Activated T-cell treated with anti-CD3 and anti-CD28 coated beads, Interleukin-2, amount 50 U/mL, for 4 hours (primary cell): Measurements from ENCODE around the gene SUMF2. TPM values are rescaled to one million over a fixed set of nuclear protein-coding genes. Genes with fewer than 3 reads are reported as not detected.
"Not testable (repeated sequence)": the region's sequence is repeated elsewhere in the genome, so short reads cannot be mapped to it uniquely, and the experiment has no call there.

Source experiments
- ATAC-seq, 2 donors: fragments of 200-7000 bp; cut with Tn5 transposase; one replicate each; pipeline ENCODE4 v1.10.0; 2021
- DNase-seq: peaks from one replicate; pipeline ENCODE4 v3.0.0-alpha.2; 2020
- H3K27me3 Mint-ChIP-seq: one replicate; pipeline ENCODE4 v1.8.0; 2021; ENCODE audit warnings: low read depth, mixed read lengths
- H3K36me3 Mint-ChIP-seq: one replicate; pipeline ENCODE4 v1.8.0; 2022; ENCODE audit warnings: mixed read lengths; ENCODE audit not compliant: insufficient read depth
- H3K4me1 Mint-ChIP-seq: one replicate; pipeline ENCODE4 v1.8.0; 2021; ENCODE audit warnings: low read depth, mixed read lengths
- H3K4me3 Mint-ChIP-seq: one replicate; pipeline ENCODE4 v1.8.0; 2021; ENCODE audit warnings: mild to moderate bottlenecking, moderate library complexity, mixed read lengths
- H3K9me3 Mint-ChIP-seq: one replicate; pipeline ENCODE4 v1.8.0; 2021; ENCODE audit warnings: mixed read lengths
- total RNA-seq, 3 donors: library from RNA; stranded (reverse); gene quantifications; one replicate each; pipeline ENCODE4 v1.2.1, GENCODE V29; 2021

SUMF2 gene
- total RNA-seq, 3 donors from 2014 or later: 97.5 to 110 (median 99.4) TPM

DNA sequence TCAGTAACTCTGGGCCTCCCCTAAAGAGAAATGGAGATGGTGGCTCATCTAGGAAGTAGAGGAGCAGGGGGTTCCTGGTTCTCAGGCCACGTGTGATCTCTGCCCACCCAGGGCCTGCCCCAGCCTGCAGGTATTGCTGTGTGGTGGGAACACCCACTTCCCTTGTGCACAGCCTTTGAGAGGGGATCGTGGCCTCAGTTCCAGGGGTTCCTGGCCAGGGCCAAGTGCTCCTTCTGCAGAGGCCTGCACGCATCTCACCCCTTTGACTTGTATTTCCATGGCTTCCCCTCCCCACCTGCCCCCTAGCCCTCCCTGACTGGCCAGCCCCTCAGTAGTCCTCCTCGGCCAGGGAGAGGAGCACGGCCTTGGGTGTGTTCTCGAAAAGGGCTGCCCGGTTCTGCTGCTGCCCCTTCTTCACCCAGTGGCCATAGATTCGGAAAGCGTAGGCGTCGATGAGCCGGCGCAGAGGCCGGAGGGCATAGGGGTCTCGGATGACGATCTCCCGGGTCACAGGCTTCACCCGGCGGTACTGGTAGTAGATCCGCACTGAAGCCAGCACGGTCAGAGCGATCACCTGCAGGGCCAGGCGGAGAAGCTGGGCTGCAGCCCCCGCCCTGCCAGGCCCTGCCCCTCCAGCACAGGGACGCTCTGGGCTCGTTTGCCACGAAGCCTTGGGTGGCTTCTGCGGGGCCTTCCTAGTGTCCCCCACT, 16.8 kb downstream of the SUMF2 start:
- DNase-seq, H3K9me3 Mint-ChIP-seq, H3K4me3 Mint-ChIP-seq, ATAC-seq, H3K27me3 Mint-ChIP-seq, H3K36me3 Mint-ChIP-seq, H3K4me1 Mint-ChIP-seq: not testable (repeated sequence)

DNA sequence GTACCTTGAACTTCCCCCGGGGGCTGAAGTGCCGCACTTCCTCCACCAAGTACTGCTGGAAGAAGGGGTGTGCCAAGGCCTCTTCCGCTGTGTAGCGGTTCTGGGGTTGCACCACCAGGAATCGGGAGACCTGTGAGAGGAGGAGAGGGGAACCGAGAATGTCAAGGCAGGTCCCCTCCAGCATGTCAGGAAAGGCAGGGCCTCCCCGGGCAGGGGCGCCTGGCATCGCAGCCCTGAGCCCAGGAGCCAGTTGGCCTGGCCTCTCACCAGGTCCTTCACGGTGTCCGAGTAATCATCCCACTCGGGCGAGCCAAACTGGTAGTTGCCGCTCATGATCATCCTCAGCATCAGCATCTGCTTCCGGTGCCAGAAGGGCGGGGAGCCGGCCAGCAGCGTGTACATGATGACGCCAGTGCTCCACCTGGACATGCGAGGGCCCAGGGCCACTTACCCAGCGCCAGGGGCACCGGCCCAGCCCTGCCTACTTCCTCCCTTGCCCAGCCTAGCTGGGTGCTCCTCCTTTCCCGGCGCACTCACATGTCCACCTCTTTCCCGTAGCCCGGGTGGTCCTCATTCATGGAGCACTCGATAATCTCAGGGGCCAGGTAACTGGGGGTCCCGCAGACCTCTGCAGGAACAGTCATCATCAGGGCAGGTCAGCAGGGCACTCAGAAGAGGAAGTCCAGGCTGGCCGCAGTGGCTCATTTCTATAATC, 17.7 kb downstream of the SUMF2 start:
- H3K9me3 Mint-ChIP-seq: no peaks in the 10 kb centered on the region

DNA sequence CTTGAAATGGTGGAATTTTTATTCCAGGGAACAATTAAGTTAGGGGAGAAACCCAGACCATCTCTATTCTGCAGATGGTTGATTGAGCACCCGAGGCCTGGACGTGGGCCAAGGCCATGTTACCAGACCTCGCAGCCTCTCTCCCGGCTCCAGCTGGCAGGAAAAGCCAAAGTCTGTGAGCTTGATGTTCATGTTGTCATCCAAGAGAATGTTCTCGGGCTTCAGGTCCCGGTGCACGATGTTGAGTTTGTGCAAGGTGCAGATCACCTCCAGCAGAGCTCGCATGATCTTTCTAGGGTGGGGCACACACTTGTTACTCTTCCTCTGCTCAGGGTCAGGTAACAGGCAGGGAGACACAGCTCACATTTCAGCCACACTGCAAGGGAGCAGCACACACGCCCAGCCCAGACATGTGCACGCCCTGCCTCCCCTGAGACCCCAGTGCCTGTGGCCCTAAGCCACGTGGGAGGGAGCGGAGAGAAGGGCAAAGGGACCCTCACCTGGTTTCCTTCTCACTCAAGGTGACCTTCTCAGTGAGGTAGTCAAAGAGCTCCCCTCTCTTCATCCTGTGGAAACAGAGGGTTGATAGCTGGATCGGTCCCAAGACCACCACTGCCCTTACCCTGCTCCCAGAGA, 19.2 kb downstream of the SUMF2 start:
- no peak for ATAC-seq
- Mint-ChIP-seq H3K36me3 (peaks cover 9% of the 10 kb centered on the region), H3K4me3 (no peak overlapping the region), H3K9me3 (no peaks in the 10 kb centered on the region), H3K27me3 (no peaks in the 10 kb centered on the region), H3K4me1 (no peaks in the 10 kb centered on the region)
- no peak for DNase-seq

More for the DNA sequence above, 17.7 kb downstream of the SUMF2 start:
- Mint-ChIP-seq H3K4me3 (no peak overlapping the region), H3K4me1 (no peaks in the 10 kb centered on the region), H3K27me3 (no peaks in the 10 kb centered on the region), H3K36me3 (peaks cover 9% of the 10 kb centered on the region)
- no peak for ATAC-seq
- DNase-seq: no peak

DNA sequence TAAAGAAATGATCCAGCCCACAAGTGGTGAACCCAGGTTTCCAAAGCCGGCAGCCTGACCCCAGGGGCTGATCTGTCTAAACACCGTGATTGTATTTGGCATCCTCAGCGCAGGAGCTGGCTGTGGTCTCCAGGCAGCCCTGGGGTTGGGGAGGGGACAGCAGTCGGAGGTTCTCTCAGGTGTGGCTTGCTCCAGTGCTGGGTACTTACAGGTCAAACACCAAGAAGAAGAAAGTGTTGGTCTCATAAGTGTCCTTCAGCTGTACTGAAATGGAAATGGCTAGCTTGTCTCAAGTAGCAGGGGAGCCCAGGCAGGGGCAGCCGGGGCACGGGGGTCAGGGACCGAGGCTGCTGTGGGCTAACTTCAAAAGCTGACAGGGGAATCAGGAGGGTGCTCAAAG, 22.7 kb downstream of the SUMF2 start:
- Mint-ChIP-seq H3K36me3 (peaks cover 7% of the 10 kb centered on the region), H3K4me1 (no peaks in the 10 kb centered on the region), H3K9me3 (no peaks in the 10 kb centered on the region), H3K27me3 (no peaks in the 10 kb centered on the region), H3K4me3 (no peak overlapping the region)
- no peak for DNase-seq
- ATAC-seq: no peak

DNA sequence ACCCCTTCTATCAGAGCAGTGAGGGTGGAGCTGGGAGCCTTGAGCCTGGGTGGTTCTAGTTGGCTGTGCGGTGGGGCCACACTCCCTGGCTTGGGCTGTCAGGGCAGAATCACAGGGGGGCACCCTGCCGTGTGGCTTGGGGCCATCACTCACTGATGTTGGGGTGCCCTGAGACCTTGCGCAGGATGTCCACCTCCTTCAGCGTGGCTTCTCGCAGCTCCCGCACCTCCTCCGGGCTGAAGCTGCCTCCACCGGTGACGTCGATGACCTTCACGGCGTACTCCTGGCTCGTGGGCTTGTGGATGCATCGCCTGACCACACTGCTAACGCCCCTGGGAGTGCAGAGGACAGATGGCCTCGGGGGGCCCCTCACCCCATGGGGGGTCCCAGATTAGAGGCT, 23.4 kb downstream of the SUMF2 start:
- Mint-ChIP-seq H3K4me1 (no peaks in the 10 kb centered on the region), H3K4me3 (no peak overlapping the region)

DNA sequence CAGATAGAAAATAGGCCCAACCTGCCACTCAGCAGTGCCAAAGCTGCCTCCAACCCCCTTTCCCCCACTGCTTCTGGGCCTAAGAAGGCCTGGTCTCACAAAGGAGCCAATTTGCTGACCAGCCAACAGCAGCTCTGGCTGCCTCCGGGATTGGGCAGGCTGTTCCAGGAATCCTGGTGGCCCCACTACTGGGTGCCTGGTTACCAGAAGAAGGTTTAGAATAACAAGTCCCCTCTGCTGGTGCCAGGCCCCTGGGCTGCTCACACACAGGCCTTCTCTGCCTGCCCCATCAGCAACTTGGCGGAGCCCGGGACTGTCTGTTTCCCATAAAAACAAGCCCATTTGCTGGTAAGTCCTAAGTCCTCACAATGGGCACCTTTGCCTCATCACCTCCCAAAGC, 27.5 kb downstream of the SUMF2 start:
- Mint-ChIP-seq H3K36me3 (peaks cover 5% of the 10 kb centered on the region), H3K4me1 (no peaks in the 10 kb centered on the region), H3K27me3 (no peaks in the 10 kb centered on the region), H3K4me3 (no peak overlapping the region), H3K9me3 (no peaks in the 10 kb centered on the region)
- DNase-seq: no peak
- ATAC-seq: no peak

More for the DNA sequence above, 23.4 kb downstream of the SUMF2 start:
- ATAC-seq (no peak), DNase-seq (no peak)
- Mint-ChIP-seq H3K27me3 (no peaks in the 10 kb centered on the region), H3K36me3 (peaks cover 4% of the 10 kb centered on the region), H3K9me3 (no peaks in the 10 kb centered on the region)

DNA sequence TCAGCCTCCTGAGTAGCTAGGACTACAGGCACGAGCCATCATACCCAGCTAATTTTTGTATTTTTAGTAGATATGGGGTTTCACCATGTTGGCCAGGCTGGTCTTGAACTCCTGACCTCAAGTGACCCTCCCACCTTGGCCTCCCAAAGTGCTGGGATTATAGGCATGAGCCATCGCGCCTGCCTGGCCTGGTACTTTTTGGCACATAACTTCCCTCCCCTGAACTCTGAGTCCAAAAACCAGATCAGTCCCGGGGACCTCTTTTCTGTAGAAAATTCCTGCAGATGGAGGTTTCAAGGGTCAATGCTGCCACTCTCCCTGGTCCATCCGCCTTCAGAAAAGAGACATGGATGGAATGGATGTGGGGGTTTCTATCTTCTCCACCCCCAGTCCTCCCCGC, 28.3 kb downstream of the SUMF2 start:
- not testable (repeated sequence) for DNase-seq, H3K9me3 Mint-ChIP-seq, ATAC-seq, H3K4me3 Mint-ChIP-seq, H3K36me3 Mint-ChIP-seq, H3K4me1 Mint-ChIP-seq, H3K27me3 Mint-ChIP-seq

DNA sequence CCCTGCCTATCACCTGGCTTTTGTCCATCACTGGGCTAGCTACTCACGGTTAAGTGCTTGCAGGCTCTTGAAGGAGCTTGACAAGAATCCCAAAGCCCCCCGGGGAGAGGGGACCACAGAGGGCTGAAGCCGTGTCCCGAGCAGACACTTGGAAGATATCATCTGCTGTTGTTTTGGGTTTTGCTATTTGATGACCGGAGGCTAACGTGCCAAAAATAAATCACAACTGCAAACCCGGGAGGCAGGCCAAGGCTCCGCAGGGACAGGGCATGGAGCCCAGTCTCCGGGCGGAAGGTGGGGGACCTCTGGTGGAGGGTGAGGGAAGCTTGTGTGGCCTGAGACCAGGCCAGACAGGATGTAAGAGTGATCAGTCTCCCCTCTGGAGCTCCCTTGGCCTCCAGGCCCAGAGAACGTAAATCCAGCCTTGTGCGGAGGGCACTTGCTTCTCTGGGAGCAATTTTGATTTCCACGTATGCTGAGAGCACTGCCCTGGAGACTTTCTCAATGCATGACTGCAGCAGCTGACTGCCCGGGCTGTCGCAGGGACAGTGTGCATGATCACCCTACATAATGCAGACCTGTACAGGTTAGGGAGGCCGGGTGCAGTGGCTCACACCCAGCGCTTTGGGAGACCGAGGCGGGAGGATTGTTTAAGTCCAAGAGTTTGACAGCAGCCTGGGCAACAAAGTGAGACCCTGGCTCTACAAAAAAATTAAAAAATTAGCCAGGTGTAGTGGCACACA, 28.9 kb downstream of the SUMF2 start, which contains the start of gene PHKG1:
TSS of gene PHKG1 (minus strand) at position 164 of the 743 bp plus-strand sequence. CDS start 4,011 bp downstream, outside the sequence.
- peaks cover 5% of the 10 kb centered on the region for H3K36me3 Mint-ChIP-seq
- H3K4me1 Mint-ChIP-seq: no peaks in the 10 kb centered on the region
- H3K9me3 Mint-ChIP-seq: no peaks in the 10 kb centered on the region
- no peak within 1 kb of the TSS for H3K4me3 Mint-ChIP-seq
- H3K27me3 Mint-ChIP-seq: no peaks in the 10 kb centered on the region
- ATAC-seq (no peak), DNase-seq (no peak)

DNA sequence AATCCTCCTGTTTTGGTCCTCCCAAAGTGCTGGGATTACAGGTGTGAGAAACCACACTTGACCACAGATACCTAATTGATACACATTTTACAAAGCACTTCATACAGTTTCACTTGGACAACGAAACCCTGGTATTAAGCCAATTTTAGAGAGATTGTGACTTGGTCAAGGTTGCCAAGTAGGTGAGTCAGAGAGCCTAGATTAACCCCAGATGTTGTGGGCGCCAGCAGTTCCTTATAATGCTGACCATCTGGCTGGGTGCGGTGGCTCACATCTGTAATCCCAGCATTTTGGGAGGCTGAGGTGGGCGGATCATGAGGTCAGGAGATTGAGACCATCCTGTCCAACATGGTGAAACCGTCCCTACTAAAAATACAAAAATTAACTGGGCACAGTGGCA, 33.6 kb downstream of the SUMF2 start:
- Mint-ChIP-seq H3K4me1 (no peaks in the 10 kb centered on the region), H3K9me3 (no peaks in the 10 kb centered on the region), H3K27me3 (no peaks in the 10 kb centered on the region), H3K4me3 (no peak overlapping the region), H3K36me3 (peaks cover 22% of the 10 kb centered on the region)
- DNase-seq (no peak), ATAC-seq (no peak)

DNA sequence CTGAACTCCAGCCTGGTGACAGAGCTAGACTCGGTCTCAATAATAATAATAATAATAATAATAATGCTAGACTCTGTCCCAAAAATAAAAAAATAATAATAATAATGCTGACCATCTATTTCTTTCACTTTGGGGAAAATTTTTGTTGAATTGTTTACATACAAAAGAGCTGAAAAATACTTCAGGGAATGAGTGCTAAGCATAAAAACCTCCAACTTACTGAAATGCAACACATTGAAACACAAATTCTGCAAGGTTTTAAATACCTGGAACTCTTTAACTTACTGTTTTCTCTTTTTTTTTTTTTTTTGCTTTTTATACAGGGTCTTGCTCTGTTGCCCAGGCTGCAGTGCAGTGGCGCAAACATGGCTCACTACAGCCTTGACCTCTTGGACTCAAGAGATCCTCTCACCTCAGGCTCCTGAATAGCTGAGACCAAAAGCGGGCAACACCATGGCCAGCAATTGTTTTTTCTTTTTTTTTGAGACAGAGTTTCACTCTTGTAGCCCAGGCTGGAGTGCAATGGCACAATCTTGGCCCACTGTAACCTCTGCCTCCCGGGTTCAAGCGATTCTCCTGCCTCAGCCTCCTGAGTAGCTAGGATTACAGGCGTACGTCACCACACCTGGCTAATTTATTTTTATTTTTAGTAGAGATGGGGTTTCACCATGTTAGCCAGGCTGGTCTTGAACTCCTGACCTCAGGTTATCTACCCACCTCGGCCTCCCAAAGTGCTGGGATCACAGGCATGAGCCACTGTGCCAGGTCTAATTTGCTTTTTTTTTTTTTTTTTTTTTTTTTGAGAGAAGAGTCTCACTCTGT, 34.3 kb downstream of the SUMF2 start:
- not testable (repeated sequence) for ATAC-seq, H3K9me3 Mint-ChIP-seq, H3K4me3 Mint-ChIP-seq, DNase-seq, H3K4me1 Mint-ChIP-seq, H3K27me3 Mint-ChIP-seq
- H3K36me3 Mint-ChIP-seq: peaks cover 25% of the 10 kb centered on the region

DNA sequence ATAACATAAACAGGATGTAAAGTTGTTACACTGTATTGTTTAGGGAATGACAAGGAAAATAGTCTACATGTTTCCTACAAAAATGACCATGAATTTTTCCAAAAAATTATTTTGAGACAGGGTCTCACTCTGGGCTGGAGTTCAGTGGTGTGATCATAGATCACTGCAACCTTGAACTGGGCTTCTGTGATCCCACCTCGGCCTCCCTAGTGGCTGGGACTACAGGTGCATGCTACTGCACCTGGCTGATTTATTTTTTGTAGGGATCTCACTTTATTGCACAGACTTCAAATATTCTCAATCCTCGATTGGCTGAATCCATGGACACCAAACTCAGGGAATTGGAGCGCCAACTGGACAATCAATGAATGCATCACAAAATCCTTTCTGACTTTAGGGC, 35.6 kb downstream of the SUMF2 start:
- no peak overlapping the region for H3K4me3 Mint-ChIP-seq
- DNase-seq: no peak
- no peaks in the 10 kb centered on the region for H3K9me3 Mint-ChIP-seq
- ATAC-seq: no peak
- peaks cover 30% of the 10 kb centered on the region for H3K36me3 Mint-ChIP-seq
- peaks cover 8% of the 10 kb centered on the region for H3K4me1 Mint-ChIP-seq
- H3K27me3 Mint-ChIP-seq: no peaks in the 10 kb centered on the region

DNA sequence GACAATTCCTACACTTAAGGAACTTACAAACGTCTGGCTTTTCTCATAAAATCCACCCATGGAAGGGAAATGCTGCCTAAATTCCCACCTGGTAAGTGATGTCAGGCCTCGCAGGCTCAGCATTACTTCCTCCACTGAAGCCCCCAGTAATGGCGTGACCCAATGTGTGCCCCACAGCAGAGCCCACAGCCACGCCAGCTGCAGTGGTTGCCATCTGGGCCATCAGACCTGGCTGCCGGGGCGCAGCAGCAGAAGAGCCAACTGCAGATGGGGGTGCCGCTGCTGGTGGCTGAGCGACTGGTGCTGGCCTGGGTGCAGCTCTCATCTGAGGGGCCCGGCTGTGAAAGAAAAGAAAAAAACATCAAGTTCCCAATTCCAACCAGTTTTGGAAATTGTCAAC, 40.1 kb downstream of the SUMF2 start:
- peaks cover 35% of the 10 kb centered on the region for H3K36me3 Mint-ChIP-seq
- peaks cover 34% of the 10 kb centered on the region for H3K4me1 Mint-ChIP-seq
- not testable (repeated sequence) for DNase-seq, H3K9me3 Mint-ChIP-seq, ATAC-seq, H3K27me3 Mint-ChIP-seq
- H3K4me3 Mint-ChIP-seq: peak overlapping the region; percentile 98

DNA sequence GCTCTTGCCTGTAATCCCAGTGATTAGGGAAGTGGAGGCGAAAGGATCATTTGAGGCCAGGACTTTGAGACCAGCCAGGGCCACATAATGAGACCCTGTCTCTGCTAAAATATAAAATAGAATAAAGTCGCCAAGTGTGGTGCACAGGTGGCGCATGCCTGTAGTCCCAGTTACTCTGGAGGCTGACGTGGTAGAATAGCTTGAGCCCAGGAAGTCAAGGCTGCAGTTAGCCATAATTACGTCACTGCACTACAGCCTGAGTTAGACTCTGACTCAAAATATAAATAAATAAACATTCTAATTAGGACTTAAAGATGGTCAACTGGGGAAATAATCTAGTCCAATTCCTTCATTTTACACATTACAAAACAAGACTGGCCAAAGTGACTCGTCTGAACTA, 41.4 kb downstream of the SUMF2 start:
- Mint-ChIP-seq H3K4me3 (peak overlapping the region; percentile 98), H3K27me3 (no peaks in the 10 kb centered on the region), H3K9me3 (no peaks in the 10 kb centered on the region), H3K36me3 (peaks cover 29% of the 10 kb centered on the region), H3K4me1 (peaks cover 34% of the 10 kb centered on the region)
- ATAC-seq (peak in 1 of 2 donors; percentile 16), DNase-seq (no peak)
